DMS 273 (cell line): ENCODE data around the gene RHOH.
"Not testable (repeated sequence)": the region's sequence is repeated elsewhere in the genome, so short reads cannot be mapped to it uniquely, and the experiment has no call there.

ENCODE experiments used
- DNase-seq: peaks from one replicate; lab custom pipeline; 2025; ENCODE audit not compliant: unreplicated experiment; lab: John Stamatoyannopoulos, UW

Gene RHOH

GRCh38 chr4:40196724-40197281, at the start of gene RHOH:
Gene RHOH, plus strand, starts transcription at chr4:40197031. Its CDS starts 46,356 bp downstream, at chr4:40243387.
- no peak for DNase-seq

- DNase-seq: not testable (repeated sequence)
Measured at GRCh38 chr4:40147490-40147889, 49.3 kb upstream of the RHOH start.

- peak; percentile 83 for DNase-seq
Measured at GRCh38 chr4:40149960-40150385, 46.9 kb upstream of the RHOH start.

GRCh38 chr4:40150932-40151331, 45.9 kb upstream of the RHOH start:
- no peak for DNase-seq

GRCh38 chr4:40152637-40153036, 44.2 kb upstream of the RHOH start:
- no peak for DNase-seq

GRCh38 chr4:40157436-40157835, 39.4 kb upstream of the RHOH start:
- no peak for DNase-seq

- DNase-seq: no peak
Measured at GRCh38 chr4:40160258-40160657, 36.6 kb upstream of the RHOH start.

- no peak for DNase-seq
Measured at GRCh38 chr4:40164459-40164858, 32.4 kb upstream of the RHOH start.

- no peak for DNase-seq
Measured at GRCh38 chr4:40165916-40166315, 30.9 kb upstream of the RHOH start.

- no peak for DNase-seq
Measured at GRCh38 chr4:40168070-40168469, 28.8 kb upstream of the RHOH start.

GRCh38 chr4:40170588-40170987, 26.2 kb upstream of the RHOH start:
- DNase-seq: no peak

- DNase-seq: no peak
Measured at GRCh38 chr4:40173470-40173875, 23.4 kb upstream of the RHOH start.

- no peak for DNase-seq
Measured at GRCh38 chr4:40176602-40177001, 20.2 kb upstream of the RHOH start.

GRCh38 chr4:40177591-40177990, 19.2 kb upstream of the RHOH start:
- no peak for DNase-seq

- DNase-seq: no peak
Measured at GRCh38 chr4:40178672-40179071, 18.2 kb upstream of the RHOH start.

GRCh38 chr4:40179360-40179759, 17.5 kb upstream of the RHOH start:
- no peak for DNase-seq

- no peak for DNase-seq
Measured at GRCh38 chr4:40180356-40180755, 16.5 kb upstream of the RHOH start.

- DNase-seq: no peak
Measured at GRCh38 chr4:40182001-40182400, 14.8 kb upstream of the RHOH start.

- no peak for DNase-seq
Measured at GRCh38 chr4:40182954-40183353, 13.9 kb upstream of the RHOH start.

- no peak for DNase-seq
Measured at GRCh38 chr4:40183615-40184411, 13.0 kb upstream of the RHOH start.

GRCh38 chr4:40185830-40186664, 10.8 kb upstream of the RHOH start:
- DNase-seq: no peak

GRCh38 chr4:40186665-40187014, 10.2 kb upstream of the RHOH start:
- DNase-seq: no peak
